M059J (cell line): ENCODE results near the gene FOXO3. TPM values are rescaled to one million over a fixed set of nuclear protein-coding genes. Genes with fewer than 3 reads are reported as not detected.
A peak's percentile ranks its signal among the peaks of the same experiment; 100 is the strongest.
"Not testable (repeated sequence)": the region's sequence is repeated elsewhere in the genome, so short reads cannot be mapped to it uniquely, and the experiment has no call there.

Experiments used
- DNase-seq: peaks from one replicate; pipeline ENCODE4 v3.0.0-alpha.2; 2012; ENCODE audit warnings: low read depth
- total RNA-seq: library from RNA; depleted of rRNA; stranded (reverse); fragments of >200 nt; shearing (Covaris generic); gene quantifications from 2 replicates; pipeline ENCODE4 v1.2.3, GENCODE V29; 2014

The FOXO3 gene
- total RNA-seq, 1 experiment from 2014 or later = 34.1 TPM

DNA sequence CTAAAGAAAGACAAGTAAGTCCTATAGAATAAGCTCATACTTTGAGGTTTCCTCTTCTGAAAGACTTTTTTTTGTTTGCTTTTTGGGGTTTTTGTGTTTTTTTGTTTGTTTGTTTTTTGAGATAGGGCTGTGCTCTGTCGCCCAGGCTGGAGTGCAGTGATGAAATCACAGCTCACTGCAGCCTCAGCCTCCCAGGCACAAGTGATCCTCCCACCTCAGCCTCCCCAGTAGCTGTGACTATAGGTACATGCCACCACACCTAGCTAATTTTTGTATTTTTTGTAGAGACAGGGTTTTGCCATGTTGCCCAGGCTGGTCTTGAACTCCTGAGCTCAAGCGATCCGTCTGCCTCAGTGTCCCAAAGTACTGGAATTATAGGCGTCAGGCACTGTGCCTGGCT is 98.1 kb downstream of the FOXO3 start:
- not testable (repeated sequence) for DNase-seq

DNA sequence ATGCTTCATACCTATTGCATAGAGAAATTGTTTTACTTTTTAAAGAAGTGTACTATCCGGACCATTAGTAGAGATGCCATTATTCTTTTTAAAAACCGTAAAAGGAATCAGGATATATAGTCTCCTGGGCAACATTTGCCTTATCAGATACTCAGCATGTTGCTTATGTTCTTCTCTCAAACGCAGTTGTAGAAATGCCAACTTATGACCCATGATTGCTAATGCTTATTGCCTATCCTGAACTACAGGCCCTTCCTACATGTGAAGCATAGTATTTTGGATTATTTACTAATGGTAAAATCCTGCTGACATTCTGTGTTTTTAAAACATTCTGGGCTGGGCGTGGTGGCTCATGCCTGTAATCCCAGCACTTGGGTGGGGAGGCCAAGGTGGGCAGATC is 99.5 kb downstream of the FOXO3 start:
- no peak for DNase-seq

DNA sequence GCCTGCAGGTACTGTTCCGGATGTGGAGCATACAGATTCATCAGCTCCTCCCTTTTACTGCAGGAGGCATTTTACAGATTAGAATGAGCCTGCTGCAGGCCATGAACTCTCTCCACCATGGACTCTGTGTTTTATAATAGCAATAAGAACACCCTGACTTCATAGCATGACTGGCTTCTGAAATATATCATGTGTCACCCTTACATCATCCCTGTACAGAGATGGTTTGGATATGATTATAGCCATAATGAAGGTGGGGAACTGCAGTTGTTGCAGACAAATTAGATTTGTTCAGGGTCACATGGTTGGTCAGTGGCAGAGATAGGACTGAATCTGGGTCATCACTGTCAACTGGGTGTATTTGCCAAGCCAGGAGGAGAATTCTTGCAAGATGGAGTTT is 100.7 kb downstream of the FOXO3 start:
- peak; percentile 55 for DNase-seq

DNA sequence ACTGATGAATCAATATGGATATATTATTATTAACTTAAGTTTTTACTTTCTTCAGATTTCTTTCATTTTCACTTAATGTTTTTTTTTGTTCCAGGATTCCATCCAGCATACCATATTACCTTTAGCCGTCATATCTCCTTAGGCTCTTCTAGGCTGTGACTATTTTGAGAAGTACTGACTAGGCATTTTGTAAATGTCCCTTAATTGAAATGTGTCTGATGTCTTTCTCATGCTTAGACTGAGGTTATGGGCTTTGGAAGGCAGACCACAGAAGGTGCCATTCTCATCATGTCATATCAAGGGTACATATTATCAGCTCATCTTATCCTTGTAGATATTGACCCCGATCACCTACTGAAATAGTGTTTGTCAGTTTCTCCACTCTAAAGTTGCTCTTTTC is 101.3 kb downstream of the FOXO3 start:
- no peak for DNase-seq

DNA sequence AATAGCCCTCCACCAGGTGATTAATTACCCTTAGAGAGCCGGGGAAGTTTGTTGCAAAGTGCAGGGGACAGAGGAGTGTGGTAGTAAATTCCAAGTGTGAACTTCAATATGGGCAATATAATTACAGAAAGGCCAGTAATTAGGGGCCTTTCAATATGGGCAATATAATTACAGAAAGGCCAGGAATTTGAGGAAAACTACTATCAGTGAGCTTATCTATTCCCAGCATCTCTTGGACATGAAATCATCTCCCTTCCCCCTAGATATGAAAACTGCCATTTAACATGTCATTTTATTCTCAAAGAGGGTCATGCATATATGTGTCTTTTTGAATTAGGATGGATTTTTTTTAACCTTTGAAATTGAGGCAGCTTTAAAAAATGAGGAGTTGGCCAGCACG is 102.0 kb downstream of the FOXO3 start:
- DNase-seq = no peak

DNA sequence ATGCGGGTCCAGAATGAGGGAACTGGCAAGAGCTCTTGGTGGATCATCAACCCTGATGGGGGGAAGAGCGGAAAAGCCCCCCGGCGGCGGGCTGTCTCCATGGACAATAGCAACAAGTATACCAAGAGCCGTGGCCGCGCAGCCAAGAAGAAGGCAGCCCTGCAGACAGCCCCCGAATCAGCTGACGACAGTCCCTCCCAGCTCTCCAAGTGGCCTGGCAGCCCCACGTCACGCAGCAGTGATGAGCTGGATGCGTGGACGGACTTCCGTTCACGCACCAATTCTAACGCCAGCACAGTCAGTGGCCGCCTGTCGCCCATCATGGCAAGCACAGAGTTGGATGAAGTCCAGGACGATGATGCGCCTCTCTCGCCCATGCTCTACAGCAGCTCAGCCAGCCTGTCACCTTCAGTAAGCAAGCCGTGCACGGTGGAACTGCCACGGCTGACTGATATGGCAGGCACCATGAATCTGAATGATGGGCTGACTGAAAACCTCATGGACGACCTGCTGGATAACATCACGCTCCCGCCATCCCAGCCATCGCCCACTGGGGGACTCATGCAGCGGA is 102.9 kb downstream of the FOXO3 start:
- not testable (repeated sequence) for DNase-seq

DNA sequence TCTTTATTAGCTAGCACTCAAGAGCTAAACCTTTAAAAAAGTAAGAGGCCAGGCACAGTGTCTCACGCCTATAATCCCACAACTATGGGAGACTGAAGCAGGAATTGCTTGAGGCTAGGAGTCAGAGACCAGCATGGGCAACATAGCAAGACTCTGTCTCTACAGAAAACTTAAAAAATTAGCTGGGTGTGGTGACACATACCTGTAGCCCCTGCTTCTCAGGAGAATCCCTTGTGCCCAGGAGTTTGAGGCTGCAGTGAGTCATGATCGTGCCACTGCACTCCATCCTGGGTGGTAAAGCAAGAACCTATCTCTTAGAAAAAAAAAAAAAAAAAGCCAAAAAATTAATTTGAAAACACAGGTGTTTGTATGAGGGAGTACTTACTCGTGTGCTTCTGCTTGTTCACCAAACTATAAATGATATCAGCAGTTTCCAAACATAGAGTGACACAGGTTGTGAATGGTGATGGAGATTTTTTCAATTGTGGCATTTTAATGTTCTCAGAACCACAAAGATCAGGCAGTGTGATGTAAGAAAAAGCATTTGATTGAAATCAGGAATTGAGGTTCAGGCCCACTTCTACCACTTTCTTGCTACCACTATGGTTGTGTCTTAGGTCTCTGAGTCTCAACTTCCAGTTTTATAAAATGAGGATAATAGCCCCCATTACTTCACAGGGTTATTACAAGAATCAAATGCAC is 104.9 kb downstream of the FOXO3 start:
- peak; percentile 39 for DNase-seq

DNA sequence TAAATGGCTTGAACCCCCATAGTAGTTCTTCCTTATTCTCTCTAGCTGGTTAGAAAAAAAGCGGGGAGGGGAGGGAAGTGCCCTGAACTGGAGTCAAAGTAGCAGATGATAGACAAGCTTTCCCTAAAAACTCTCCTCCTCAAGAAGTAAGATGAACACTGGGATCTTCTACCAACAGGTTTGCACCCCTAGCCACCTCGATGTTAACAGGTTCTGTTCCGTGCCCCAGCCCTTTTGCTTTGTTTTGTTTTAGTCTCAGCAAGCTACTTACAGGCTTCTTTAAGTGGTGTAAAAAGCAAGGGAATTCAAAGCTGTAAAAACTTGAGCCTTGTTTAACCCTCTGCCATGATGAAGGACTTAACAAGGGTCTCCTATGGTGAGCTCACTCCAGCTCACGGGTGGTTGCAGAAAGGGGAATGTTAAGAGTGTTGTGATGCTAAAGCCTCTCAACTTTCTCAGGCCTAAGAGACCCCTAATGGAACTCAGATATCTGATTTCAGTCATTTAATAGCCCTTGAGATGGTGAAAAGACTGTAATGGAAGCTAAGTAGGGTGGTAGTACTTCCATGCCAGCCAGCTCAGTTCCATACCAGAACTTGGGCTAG is 106.0 kb downstream of the FOXO3 start:
- DNase-seq = no peak

DNA sequence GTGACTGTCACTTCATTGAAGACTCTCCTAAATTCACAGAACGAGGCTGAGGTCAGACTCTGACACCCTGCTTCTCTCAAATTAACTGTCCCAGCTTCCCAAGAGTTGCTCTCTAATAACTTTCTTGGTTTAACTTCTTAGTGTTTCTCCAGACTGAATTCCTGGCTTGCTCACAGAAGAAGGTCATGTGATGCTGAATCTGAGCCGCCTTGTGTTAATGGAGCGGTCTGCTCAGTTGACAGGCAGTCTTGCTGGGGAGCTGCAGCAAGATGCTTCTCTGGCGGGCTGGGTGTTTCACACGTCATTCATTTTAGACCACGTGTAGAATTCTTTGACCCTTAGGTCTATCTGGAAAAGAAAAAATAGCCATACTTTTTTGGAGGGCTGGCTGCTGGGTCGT is 107.3 kb downstream of the FOXO3 start:
- no peak for DNase-seq

DNA sequence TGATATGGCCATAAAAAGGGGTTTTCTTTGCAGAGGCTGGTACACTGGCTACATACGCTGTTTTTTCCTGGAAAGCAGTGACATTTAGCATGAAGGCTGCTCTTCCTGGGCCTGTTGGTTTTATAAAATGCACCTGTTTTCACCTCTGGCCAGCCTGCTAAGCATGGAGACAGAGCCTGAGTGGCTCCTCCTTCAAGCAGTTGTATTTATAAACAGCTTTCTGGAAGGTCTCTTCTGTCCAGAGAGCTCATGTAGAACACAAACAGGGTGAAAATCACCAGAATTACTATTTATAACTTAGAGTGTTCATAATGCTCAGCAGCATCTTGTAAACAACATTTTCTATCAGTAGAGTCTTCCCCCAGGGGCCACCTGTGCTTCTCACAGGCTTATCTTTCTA is 109.0 kb downstream of the FOXO3 start:
- no peak for DNase-seq

DNA sequence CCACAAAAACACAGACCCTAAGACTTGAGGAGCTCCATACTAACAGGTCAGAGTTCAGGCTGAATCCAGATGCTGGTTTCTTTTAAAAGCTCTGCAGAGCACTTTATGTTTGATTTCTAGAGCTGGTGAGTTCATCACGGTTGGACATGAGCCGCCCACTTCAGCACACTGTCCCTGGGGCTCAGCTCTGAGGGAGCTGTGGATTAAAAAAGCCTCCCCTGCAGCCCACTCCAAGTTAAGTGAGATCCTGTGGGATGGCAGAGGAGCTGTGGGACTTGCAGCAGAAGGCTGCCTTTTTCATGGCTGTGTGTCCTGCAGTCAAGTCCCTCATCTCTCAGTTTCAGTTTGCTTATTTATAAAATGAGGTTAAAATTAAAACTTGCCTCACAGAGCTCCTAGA is 110.5 kb downstream of the FOXO3 start:
- no peak for DNase-seq

DNA sequence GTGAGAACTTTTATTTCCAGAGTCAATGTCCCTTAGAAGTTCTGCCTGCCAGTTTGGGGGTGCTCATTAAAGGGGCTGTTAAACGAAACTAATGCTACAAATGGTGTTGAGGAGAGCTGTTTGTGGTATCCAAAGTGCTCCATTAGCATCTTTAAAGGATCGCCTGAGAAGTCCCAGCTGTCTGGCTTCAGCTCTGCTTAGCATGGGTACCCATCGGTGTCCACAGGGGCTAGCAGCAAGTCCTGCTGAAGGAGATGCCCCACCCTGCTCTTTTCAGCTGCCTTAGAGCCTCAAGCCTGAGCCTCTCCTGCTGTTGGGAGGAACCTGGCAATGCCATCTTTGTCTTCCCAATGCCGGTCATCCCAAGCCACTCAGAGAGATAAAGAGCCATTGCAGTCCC is 111.1 kb downstream of the FOXO3 start:
- no peak for DNase-seq

DNA sequence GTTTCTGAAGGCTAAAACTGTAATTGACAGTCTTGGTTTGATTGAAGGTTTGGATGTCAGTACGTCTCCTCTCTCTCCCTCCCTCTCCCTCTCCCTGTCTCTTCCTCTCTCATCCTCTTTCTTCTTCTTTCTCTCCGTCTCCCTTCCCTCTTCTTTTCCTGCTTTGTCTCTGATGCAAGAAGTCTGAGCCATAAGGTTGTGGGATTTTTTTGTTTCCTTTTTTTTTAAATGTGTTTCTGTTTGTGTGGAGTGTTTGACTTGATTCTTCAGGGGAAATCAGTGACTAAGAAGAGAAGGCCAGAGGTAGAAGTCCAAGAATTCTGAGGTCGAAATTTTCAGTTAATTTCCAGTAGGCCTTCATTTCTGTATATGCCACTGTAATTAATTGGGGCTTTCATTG is 111.9 kb downstream of the FOXO3 start:
- no peak for DNase-seq

DNA sequence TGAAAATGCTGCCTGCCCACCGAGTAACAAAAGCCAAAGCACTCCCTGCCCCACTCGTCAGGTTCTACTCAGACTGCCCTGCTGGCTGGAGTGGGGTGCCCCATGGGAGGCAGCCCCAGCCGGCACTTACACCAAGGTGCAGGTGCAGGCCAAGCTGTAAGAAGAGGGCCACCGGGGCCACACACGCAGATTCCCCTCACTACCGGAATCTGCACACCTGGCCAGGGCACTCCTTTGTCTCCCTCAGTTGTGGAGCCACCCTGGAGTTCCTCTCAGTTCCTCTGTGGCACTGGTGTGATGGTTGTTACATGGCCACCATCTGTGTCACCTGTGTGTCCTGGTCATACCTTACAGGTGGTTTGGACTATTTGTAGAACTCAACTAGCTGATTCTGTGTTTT is 112.4 kb downstream of the FOXO3 start:
- DNase-seq = no peak

DNA sequence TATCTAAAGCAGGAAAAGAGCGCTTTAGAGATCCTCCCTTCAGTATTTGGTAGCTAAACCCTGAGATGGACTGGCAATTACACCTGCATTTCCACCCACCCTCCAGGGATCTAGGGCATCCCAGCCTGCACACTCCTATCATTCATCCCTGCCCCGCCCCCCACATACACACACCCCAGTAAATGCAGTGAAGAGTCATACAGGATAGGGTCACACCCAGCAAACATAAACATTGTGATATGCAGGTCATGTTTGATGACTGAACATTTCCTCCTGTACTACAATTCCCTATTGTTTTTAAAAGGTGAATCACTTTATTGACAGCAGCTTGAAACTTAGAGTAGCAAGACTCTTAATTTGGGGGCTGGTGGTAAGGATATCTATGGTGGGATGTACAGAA is 112.9 kb downstream of the FOXO3 start:
- DNase-seq = peak; percentile 51

DNA sequence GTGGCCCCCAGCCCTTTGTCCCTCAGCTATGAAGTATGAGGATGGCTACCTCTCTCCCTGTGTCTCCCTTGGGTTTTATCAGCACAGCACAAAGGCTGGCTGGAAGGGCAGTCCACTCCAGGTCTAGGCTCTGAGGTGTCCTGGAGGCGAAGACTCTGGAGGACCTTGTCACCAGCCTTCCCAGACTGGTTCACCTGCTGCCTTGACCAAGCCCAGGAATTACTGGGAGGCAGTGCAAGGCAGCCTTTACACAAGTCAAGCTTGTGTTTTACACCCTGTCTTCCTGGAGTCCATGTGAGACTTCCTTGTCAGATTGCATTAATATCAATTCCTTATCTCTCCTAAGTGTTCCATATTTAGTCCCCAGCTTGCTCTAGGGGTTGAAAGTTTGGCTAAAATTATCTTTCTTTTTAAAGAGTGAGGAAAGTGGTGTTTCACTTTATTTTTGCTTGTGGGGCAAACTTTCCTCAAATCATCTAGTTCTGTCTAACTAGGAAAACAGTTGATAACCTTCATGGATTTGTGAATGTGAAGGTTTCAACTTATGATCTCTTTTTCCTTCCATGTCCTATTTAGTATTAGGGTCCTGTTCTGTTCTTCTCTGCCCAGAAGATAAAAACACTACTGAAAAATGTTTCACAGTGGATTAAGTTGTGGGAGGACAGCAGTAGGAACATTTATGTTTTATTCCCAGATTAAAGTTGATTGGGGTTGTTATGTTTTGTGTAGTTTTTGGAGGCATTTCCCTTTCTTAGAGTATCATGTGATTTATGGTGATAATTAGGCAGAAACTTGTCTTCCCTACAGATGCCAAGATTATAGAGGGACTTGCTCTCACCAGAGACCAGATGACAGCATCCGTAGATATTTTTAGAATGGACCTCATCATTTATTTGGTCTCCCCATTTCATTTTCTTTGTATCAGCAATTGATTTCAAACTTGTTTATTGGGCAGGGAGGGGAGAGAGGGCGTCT is 114.8 kb downstream of the FOXO3 start:
- no peak for DNase-seq

DNA sequence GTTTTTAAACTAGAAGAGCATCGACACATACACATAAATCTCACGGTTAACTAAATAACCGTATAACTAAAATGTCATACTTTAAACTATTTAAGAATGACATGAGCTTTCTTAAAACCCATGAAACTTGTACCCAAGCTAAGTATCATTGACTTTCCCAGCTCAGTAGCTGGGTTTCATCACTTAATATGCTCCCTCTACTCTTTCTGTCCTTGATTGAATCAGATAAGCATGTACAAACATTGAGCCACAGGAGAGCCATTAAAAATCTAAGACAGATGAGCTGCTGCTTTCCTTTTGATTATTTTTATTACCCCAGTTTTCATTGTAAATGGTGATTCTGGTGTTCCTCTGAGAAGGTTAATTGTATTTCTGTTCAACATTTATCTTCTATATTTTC is 115.8 kb downstream of the FOXO3 start:
- no peak for DNase-seq

DNA sequence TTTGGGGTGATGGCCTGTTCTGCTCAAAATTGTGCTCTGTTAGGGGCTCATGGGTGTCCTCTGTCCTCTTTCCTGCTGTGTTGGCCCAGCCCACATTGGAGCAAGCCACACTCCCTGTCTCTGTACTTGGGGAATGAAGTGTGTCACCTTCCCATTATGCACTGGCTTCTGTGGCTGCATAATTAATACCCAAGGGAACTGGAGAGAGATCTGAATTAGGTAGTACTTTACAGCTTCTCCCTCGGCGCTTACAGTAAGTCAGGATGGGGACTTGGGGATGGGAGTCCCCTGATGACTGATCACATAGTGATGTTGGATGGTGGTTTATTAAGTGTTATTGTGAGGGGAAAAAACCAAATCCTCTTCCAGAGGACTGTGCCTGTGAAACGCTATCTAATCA is 116.6 kb downstream of the FOXO3 start:
- DNase-seq = peak; percentile 25

DNA sequence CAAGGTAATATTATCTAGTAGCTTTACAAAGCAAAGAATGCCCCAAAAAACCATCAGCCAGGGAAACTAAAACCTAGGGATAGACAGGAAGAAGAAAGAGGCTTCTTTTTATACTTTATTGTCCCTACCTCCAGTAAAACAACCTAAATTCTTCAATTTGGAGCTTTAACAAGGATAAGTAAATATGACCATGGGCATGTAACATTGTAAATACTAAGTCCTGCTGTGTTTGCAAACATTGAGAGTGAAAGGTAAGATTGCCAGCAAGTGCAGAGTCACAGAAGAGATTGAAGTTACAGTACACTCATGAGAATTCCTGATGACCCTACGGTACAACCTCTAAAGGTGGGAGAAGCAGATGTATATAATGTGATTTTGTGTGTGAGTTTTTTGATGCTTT is 117.2 kb downstream of the FOXO3 start:
- DNase-seq = no peak

DNA sequence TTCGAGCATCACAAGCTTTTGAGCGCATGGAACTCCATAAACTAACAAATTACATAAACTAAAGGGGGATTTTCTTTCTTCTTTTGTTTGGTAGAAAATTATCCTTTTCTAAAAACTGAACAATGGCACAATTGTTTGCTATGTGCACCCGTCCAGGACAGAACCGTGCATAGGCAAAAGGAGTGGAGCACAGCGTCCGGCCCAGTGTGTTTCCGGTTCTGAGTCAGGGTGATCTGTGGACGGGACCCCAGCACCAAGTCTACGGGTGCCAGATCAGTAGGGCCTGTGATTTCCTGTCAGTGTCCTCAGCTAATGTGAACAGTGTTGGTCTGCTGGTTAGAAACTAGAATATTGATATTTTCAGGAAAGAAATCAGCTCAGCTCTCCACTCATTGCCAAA is 119.6 kb downstream of the FOXO3 start:
- not testable (repeated sequence) for DNase-seq

DNA sequence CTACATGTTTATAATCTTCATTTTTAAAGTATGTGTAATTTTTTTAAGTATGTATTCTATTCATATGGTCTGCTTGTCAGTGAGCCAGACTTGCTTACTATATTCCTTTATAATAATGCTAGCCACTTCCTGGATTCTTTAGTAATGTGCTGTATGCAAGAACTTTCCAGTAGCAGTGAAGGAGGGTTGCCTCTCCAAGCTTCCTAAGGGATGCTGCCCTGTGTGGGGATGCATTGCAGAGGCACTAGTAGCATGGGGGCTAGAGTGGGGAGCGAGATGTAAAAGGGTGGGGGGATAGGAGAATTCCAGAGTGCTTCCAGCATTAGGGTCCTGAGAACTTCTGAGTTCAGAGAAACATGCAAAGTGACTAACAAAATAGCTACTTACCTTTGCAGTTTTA is 121.0 kb downstream of the FOXO3 start:
- not testable (repeated sequence) for DNase-seq

DNA sequence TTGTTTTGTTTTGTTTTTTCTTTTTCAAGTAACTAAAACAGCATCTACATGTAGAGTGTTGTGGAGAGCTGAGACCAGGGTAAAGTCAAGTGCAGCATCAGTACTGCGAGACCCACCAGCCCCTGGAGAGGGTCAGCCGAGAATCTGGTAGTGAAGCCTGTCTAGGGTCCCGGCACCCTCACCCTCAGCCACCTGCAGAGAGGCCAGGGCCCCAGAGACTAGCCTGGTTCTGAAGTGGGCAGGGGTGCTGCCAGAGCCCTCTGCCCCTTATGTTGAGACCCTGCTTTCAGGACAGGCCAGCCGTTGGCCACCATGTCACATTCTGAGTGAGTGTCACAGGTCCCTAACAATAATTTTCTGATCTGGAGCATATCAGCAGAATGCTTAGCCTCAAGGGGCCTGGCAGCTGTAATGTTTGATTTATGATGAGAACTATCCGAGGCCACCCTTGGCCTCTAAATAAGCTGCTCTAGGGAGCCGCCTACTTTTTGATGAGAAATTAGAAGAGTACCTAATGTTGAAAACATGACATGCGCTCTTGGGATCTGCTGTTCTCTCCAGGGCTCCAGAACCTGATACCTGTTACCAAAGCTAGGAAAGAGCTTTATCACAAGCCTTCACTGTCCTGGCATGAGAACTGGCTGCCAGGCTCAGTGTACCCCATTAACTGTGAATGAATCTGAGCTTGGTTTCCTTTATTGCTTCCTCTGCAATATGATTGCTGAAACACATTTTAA is 121.8 kb downstream of the FOXO3 start:
- DNase-seq = not testable (repeated sequence)
